SIG-M5 treated with dmso at 0.1 percent for 504 hours (cell line): ENCODE results near the gene PDZD8.

Source experiments
- DNase-seq: peaks from one replicate; lab custom pipeline; 2025; ENCODE audit not compliant: unreplicated experiment; lab: John Stamatoyannopoulos, UW

The PDZD8 gene

DNA sequence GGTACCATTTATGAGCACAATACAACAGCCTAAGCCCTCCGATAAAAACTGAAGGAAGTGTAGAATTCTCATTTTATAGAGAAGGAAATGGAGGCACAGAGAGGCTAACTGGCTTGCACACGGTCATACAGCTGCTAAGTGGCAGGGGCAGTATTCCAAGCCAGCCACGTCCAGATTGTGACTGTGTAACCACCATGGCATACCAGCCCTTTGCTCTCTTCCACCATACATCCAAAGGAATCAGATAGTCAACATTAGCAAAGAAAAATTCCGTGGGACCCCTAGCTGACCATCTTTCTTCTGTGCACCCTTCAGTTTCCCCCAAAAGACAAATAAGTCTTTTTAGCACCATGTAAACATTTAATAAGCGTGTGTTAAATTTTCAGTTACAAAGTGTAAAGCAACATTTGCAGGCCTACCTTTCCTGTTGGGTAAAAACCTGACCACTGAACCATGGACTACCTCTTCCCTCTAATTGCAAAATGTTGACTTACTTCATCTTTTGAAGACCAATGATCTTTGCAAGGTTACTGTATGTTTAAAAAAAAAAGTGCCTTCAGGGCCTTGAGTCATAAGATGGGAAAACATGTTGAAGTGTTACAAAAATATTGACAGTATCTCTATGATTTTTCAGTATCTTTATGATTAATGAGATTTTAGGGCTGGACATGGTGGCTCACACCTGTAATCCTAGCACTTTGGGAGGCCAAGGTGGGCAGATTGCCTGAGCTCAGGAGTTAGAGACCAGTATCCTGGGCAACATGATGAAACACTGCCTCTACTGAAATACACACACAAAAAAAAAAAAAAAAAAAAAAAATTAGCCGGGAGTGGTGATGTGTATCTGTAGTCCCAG lies 24.3 kb upstream of the PDZD8 start:
- peak; percentile 33 for DNase-seq

DNA sequence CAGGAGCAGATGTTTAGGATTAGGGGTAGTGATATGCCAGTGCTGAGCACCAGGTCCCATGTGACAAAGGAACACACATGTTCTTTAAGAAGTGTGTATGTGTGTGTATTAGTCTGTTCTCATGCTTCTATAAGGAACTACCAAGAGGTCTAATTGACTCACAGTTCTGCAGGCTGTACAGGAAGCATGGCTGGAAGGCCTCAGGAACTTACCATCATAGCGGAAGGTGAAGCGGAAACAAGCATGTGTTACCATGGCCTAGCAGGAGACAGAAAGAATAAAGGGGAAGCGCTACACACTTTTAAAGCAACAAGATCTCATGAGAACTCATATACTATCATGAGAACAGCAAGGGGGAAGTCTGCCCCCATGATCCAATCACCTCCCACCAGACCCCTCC lies 22.8 kb upstream of the PDZD8 start:
- no peak for DNase-seq

DNA sequence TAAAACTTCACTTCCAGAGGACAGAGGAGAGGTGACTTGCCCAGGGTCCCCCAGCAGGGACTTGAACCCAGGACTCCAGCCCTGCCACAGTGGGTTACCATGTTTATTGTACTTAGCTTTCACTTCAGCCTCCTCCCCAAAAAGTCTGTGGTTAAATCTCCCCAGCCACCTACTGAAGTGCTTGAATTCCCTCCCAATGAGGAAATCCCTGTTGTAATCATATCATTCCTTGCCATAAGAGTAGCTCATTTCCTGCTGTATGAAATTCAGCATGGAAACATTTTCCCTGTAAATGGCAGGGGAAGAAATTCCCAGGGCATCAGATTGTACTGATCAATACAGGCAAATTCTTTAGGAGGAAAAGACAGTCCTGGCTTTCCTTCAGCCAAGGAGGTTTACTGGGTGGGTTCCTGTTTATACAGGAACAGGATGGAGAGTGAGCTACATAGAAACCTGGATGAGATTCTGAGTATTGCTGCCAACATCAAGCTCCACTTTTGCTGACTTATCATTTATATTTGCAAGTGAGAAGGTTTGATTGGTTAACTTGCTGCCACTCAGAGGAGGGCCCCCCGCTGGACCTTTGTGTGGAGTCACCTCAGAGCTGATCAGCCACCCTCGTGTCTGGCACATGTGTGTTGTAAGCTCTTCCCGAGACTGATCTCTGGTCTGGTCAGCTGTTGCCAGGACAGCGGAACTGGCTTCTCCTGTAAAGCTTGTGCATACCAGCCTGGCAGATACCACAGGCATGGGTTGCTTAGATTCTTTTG lies 16.4 kb upstream of the PDZD8 start:
- DNase-seq: no peak

DNA sequence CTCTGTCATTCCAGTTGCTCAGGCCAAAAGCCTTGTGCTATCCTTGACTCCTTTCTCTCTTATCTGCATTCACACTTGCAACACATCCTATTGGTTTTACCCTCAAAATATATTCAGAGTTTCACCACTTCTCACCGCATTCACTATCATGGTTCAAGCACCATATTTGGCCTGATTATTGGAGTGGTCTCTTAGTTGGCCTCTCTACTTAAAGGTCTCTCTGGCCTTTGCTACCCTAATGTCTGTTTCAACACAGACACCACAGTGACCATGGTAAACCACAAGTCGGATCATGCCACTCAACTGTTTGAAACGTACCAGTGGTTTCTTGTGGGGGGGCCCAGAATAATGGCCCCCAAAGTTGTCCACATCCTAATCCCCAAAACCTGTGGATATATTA lies 15.2 kb upstream of the PDZD8 start:
- no peak for DNase-seq

DNA sequence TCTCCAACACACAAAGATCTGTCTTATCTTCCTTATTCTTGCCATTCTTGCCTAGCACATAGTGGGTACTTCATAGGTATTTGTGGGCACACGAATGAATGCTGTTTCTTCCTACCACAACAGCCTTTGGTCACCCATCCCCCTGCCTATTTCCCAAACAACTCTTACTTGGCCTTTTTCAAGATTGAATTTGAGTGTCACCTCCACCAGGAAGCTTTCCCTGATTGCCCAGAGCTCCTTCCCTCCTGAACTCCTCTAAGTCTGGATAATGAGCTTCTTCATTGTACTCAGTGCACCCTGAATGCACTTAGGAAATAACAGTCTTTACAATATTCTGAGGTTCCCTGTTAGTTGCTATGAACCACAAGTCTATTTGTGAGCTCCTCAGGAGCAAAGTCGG lies 11.6 kb upstream of the PDZD8 start:
- no peak for DNase-seq

DNA sequence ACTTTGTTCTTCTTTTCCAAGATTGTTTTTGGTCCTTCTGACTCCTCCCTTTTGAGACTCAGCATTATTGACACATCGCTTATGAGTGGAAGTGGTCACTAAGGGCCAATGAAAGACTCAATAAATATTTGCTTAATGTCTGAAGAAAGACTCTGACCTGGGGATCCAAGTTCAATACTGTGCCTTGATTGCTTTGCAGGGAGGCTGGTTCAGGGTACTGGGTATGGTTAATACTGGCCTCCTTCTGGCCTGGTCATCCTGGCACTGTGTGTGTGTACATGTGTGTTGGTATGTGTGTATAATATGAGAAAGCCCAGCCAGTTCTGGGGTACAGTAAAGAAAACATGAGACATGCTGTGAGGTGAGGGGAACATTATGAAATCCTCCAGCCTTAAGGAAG lies 7.6 kb upstream of the PDZD8 start:
- DNase-seq: no peak

DNA sequence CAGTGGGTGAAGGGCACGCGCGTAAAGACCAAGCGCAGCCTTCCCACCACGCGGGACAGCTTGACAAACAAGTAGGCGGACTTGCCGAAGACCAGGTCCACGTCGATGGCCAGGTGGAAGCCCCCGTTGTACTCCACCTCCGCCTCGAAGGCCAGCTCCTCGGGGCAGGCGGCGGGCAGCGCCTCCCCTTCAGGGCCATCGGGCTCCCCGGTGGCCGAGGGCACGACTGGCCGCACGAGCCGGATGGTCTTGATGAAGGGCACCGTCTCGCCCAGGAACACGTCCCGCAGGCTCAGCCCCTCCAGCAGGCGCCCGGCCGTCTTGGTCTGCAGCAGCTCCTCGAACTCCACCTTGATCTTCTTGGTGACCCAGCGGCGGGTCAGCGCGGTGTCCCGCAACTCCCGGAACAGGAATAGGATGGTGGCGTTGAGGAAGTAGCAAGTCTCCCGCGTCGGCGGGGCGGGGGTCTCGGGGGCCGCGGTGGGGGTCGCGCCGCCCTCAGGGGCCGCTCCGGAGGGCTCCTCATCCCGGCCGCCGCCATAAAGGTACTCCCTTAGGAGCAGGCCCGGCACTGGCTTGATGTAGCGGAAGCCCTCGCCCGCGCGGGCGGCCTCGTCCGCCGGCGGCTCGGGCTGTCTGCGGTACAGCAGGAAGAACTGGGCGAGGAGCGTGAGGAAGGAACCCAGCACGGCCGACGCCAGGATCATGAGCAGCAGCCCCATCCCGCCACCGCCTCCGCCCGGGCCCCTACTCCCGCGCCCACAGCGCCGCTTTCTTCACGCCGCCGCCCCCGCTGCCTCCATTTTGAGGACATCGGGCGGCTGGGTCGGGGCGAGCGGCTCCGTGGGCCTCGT lies 507 bp downstream of the PDZD8 start:
- DNase-seq: peak; percentile 34

DNA sequence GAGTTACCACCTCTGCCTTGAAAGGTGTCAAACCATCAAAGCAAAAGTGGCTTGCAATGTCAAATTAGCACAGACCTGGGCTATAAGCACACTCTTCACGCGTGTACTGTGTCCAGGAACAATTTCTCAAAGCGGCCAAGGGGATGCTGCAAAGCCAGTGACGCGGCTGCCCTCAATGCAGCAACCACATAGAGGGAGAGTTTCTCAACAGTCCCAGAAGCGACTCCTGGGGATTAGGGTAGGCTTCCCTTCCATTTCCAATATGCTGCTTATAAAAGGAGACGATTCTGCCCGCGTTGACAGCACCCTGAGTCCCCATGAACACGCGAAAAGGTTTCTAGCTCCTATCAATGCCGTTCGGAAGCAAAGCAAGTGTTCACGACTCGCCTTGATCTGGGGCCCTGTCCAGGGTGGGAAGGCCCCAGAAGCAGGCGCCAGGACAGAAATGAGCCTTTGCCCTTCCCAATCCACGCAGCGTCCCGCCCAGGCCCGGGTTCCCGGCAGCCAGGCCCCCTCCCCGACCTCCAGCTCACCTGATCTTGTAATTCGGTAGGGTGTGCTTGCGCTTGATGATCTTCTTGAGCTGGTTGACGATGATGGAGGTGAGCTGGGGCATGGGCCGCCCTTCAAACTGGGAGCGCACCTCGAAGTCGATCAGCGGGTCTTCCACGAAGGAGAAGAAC lies 1.3 kb downstream of the PDZD8 start:
- DNase-seq: peak; percentile 67

DNA sequence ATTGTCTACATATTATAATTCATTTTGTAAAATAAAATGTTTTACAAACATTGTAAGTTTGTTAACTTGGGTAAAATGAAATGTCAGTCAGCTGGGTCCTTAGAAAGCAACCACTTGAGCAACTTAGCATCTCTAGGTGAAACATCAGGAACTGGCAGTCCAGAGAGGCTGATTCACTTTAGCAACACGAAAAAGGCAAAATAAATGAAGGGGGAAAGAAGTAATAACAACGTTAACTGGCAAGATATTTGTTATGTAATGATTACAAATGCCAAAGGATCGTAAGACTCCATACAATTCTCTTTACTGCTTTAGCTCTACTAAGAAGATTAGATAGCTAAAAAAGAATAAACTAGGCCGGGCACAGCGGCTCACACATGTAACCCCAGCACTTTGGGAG lies 5.0 kb downstream of the PDZD8 start:
- DNase-seq: no peak

DNA sequence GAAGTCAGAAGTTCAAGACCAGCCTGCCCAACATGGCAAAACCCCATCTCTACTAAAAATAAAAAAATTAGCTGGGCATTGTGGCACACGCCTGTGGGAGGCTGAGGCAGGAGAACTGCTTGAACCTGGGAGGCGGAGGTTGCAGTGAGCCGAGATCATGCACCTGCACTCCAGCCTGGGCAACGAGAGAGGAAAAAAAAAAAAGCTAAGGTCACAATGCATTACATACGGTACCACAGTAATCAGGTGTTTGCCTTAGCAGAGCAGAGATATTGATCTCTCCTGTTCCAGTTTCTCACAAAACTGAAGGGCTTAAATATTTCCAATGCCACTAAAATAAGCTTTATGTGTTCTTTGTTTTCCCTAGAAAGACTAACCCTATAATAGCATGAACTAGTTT lies 7.5 kb downstream of the PDZD8 start:
- DNase-seq: no peak

DNA sequence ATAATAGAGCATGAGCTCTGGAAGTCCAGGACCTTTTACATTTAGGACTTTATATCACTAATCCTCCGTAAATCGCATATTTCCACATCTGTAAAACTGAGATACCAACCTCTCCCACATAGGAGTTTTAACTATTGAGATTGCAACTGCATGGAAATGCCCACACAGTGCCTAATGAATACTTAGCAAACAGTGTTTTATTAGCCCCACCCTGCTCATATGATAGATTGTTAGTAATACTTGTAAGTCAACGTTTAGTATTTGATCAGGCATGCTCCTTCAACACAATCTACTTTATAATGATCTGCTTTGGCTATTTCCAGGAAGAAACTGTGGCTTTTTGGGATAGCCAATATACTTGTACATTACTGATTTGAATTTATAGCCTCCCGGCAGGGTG lies 8.5 kb downstream of the PDZD8 start:
- no peak for DNase-seq

DNA sequence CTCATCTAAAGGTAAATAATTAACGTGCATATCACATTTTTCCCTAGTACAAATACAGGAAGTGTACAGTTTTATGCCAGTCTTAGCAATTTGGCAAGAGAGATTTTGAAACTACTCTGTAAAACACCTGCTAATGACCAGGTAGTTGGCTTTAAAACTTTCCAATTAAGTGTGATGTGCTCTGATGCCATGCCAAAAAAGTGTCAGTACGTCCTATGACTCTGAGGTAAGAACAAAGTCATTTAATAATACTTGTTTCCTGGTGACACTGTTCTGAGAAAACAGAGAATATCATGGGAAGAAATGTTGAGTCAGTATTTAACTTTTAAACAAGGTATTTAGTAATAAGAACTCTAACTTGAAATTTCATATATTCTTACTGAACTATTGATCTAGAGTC lies 9.6 kb downstream of the PDZD8 start:
- no peak for DNase-seq

DNA sequence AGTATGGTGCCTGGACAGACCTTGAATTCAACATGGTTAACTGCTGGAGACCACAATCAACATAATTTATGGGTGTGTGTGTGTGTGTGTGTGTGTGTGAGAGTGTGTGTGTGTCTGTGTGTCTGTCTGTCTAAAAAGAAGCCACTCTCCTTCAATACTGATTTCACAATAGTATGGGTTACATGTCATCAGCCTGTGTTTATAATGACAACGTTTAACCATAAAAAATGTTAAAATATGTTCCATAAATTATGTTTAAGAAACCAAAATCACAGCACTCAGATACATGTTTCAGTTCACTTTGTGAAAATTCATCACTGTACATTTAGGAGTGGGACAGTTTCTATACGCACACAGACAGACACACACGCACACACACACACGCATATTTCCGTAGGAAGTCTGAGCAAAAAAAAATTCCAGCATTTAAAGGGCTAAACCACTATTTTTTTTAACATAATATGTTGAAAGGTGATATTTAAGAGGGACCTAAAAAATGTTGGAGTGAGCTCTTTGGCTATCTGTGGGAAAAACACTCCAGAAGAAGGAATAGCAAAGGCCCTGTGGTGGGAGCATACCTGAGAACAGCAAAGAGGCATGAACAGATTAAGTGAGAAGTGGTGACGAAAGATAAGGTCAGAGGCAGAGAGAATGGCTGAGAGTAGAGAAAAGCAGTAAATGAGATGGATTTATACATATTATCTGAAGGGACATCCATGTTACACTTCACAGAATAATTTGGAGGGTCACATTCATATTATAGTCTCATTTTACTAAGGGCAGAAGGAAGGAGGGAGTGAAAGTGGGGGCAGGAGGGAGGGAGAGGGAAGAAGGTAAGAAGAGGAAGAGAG lies 10.9 kb downstream of the PDZD8 start:
- DNase-seq: no peak

DNA sequence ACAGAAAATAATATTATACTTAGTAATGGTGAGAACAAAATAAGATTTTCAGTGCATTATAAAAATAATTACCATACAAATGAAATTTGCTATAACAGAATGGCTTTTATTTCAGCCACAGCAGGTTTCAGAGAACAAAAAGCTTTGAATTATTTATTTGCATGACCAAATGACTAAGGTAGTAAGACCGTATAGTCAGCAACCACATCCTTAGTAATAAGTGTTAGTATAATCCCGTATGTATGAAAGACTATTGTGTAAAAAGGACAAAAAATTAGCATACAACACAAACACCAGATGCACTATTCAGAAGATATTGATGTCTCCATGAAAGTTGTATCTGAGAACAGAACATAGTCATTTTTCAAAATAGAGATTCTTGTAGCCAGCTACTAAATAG lies 12.2 kb downstream of the PDZD8 start:
- DNase-seq: no peak

DNA sequence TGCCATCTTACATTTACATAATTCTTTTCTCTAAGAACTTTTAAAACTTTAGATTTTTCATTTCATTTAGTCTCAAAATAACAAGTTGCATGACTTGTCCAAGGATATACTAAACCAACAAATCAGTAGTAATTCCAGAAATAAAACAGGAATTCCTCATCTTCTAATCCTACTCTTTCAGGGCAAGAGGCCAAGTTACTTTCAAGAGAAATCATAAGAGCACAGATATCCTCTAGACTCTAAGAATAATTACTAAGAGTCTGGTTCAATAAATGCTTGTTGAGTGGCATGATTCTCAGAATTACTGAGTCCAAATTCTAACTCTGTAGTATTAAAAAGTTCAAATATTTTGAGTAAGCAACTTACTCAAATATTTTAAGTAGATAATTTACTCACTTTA lies 12.9 kb downstream of the PDZD8 start:
- DNase-seq: no peak

DNA sequence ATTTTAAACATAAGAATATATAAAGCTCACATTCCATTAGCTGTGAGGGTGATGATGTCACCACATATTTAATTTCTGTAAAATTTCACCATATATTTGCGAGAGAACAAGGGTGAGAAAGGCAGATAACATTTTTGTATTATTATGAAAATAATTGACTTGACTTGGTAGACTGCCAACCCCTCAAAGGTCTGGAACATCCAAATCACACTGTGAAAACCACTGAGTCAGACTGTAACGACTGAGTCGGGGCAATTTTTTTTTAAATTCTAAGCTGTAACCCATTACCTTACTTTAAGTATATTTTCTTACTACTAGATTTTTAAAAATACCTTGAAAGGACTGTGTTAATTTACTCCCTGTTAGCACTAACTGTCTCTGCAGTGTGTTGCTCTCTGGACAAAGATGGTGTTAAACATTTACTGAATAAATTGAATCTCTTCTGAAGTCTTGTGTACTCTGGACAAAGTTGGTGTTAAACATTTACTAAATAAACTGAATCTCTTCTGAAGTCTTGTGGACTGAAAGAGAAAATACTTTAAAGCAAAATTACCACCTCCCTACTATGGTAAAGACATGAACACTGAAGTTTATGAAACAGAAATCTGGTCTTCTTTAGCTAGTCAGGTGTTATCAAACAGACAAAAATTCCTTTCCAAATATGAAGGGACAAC lies 14.1 kb downstream of the PDZD8 start:
- no peak for DNase-seq

DNA sequence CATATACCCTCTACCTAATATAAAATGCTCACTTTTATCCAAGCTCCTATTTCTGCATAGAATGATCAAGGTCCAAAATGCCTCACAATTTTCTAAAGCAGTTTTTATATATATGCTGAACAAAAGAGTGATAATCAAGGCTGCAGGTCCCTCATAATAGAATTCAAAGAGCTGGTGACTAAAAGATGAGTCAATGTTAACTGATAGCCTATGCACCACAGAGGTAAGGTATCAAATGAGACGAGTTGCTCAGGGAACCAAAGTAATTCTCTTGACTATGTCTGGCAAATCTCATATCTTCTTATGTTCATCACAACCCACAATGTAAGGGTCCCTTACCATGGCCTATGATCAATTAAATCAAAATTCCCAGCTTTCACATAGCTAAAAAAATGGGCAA lies 15.2 kb downstream of the PDZD8 start:
- no peak for DNase-seq

DNA sequence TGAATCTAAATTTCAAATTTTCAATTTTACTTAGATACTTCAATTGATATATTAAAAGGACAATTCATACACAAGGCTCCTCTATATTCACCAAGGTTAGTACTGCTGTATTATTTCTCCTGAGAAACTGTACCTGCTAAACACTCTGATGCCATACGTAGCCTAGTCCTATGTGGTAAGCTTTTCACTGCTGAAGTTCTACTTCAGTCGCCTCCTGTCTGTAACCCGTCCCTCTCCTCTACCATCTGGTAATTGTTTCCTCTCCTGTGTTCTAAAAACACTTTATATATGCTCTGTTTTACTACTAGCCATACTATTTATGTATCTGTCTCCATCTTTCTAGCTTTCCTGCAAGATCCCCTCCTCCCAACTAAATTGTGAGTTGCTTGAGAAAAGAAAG lies 20.2 kb downstream of the PDZD8 start:
- DNase-seq: no peak

DNA sequence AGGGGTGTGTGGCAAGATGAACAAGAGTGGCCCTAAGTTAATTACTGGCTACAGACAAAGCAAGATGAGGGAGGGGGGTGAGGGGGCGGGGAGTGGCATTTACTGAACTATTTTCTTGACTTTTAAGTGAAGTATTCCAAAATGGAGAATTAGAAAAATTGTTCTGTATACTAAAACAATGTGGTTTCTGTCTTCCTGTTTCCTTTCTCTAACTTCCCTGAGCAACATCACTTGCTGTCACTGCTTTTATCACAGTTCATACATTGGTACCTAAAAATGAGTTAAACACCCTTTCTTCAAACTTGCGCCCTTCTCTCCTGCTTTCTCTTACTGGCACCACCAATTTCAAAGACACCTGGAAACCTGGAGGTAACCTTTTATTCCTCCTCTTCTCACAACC lies 21.6 kb downstream of the PDZD8 start:
- no peak for DNase-seq

DNA sequence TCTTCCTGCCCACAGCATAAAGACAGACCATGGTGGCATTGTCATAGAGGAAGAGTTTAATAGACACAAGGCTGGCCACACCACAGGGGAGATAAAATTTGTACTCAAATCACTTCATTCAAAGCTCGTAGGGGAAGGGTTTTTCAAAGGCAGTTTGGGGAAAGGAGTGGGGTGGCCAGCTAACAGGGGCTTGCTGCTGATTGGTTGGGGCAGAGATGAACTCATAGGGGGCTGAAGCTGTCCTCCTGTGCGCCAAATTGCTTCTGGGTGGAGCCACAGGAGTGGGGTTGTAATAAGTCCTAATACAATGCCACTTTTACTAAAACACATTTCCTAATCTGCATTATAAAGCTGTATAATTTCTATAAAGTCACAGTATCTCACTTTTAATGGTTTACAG lies 22.5 kb downstream of the PDZD8 start:
- DNase-seq: no peak
